HEK293 (cell line): ENCODE measurements around the gene CXCL12.

ENCODE experiments used
- CTCF ChIA-PET: fragments of 350-600 bp; formaldehyde crosslinking; extraction: SDS; loops from one replicate; lab custom pipeline; 2021; ENCODE audit warnings: antibody characterized with exemption; lab: Yijun Ruan, JAX
- POLR2A ChIA-PET: fragments of 300-600 bp; formaldehyde crosslinking; extraction: SDS; loops from one replicate; lab custom pipeline; 2020; ENCODE audit warnings: antibody characterized with exemption, inconsistent platforms; lab: Yijun Ruan, JAX
- H3K27ac ChIP-seq: fragments of 200-500 bp; sonication (Bioruptor generic); 2 replicates; pipeline ENCODE4 v1.5.1; 2014; ENCODE audit warnings: low read depth, low read length, control low read depth, inconsistent platforms; ENCODE audit errors: extremely low read depth
- H3K36me3 ChIP-seq, 2 experiments: fragments of 200-500 bp in 1 of 2; sonication (Bioruptor generic) in 1 of 2; 1 replicate in 1 of 2; 2 replicates in 1 of 2; pipeline ENCODE4 v1.5.1; 2014 to 2017; ENCODE audit warnings: inconsistent platforms in 2 of 2, low read length in 2 of 2; ENCODE audit not compliant: control insufficient read depth in 2 of 2, insufficient read depth in 1 of 2
- H3K4me1 ChIP-seq: fragments of 200-500 bp; sonication (Bioruptor generic); 2 replicates; pipeline ENCODE4 v1.5.1; 2014; ENCODE audit warnings: mild to moderate bottlenecking, low read length, inconsistent platforms; ENCODE audit not compliant: control insufficient read depth, insufficient read depth
- H3K4me3 ChIP-seq: 2 replicates; pipeline ENCODE4 v1.5.1; 2011; ENCODE audit warnings: low read depth, mild to moderate bottlenecking, control low read depth, low read length, moderate library complexity
- H3K9me3 ChIP-seq: fragments of 200-500 bp; sonication (Bioruptor generic); 2 replicates; pipeline ENCODE4 v1.5.1; 2014; ENCODE audit warnings: low read depth, low read length, inconsistent platforms; ENCODE audit not compliant: control insufficient read depth, insufficient read depth
- ATF2 ChIP-seq: fragments of 450-650 bp; formaldehyde crosslinking; IDR thresholded peaks from 2 replicates; pipeline ENCODE4 v1.5.1; 2016; ENCODE audit warnings: missing biosample characterization, missing genetic modification characterization, low read depth
- BCL11A ChIP-seq: fragments of 450-650 bp; formaldehyde crosslinking; IDR thresholded peaks from 2 replicates; pipeline ENCODE4 v1.5.1; 2016; ENCODE audit warnings: low read depth, missing biosample characterization, missing genetic modification characterization
- KLF10 ChIP-seq: fragments of 450-650 bp; IDR thresholded peaks from 2 replicates; pipeline ENCODE4 v1.5.1; 2018; ENCODE audit warnings: missing biosample characterization, mild to moderate bottlenecking, missing genetic modification characterization
- KLF7 ChIP-seq: fragments of 450-650 bp; formaldehyde crosslinking; IDR thresholded peaks from 2 replicates; pipeline ENCODE4 v1.5.1; 2016; ENCODE audit warnings: missing biosample characterization, missing genetic modification characterization, borderline replicate concordance
- SP3 ChIP-seq: fragments of 450-650 bp; formaldehyde crosslinking; IDR thresholded peaks from 2 replicates; pipeline ENCODE4 v1.5.1; 2016; ENCODE audit warnings: missing biosample characterization, missing genetic modification characterization
- TCF7L2 ChIP-seq: IDR thresholded peaks from 2 replicates; pipeline ENCODE4 v1.6.1; 2011; ENCODE audit warnings: low read depth, mild to moderate bottlenecking, inconsistent platforms, low read length, moderate library complexity, borderline replicate concordance
- TSHZ1 ChIP-seq: fragments of 450-650 bp; formaldehyde crosslinking; IDR thresholded peaks from 2 replicates; pipeline ENCODE4 v1.5.1; 2016; ENCODE audit warnings: missing biosample characterization, missing genetic modification characterization, borderline replicate concordance
- ZEB2 ChIP-seq: fragments of 450-650 bp; formaldehyde crosslinking; IDR thresholded peaks from 2 replicates; pipeline ENCODE4 v1.5.1; 2016; ENCODE audit warnings: missing biosample characterization, missing genetic modification characterization
- ZNF138 ChIP-seq: fragments of 450-650 bp; formaldehyde crosslinking; IDR thresholded peaks from 2 replicates; pipeline ENCODE4 v1.5.1; 2016; ENCODE audit warnings: missing biosample characterization, missing genetic modification characterization, borderline replicate concordance
- ZNF140 ChIP-seq: fragments of 450-650 bp; formaldehyde crosslinking; IDR thresholded peaks from 2 replicates; pipeline ENCODE4 v1.5.1; 2016; ENCODE audit warnings: missing biosample characterization, missing genetic modification characterization
- ZNF175 ChIP-seq: fragments of 450-650 bp; formaldehyde crosslinking; IDR thresholded peaks from 2 replicates; pipeline ENCODE4 v1.5.1; 2016; ENCODE audit warnings: missing biosample characterization, missing genetic modification characterization
- ZNF292 ChIP-seq: fragments of 450-650 bp; formaldehyde crosslinking; IDR thresholded peaks from 2 replicates; pipeline ENCODE4 v1.5.1; 2016; ENCODE audit warnings: low read depth, missing biosample characterization, missing genetic modification characterization, borderline replicate concordance
- ZNF555 ChIP-seq: fragments of 450-650 bp; formaldehyde crosslinking; conservative IDR thresholded peaks from 2 replicates; pipeline ENCODE4 v1.5.1; 2017; ENCODE audit warnings: missing biosample characterization, mild to moderate bottlenecking, missing genetic modification characterization, inconsistent platforms
- ZNF623 ChIP-seq: fragments of 450-650 bp; formaldehyde crosslinking; IDR thresholded peaks from 2 replicates; pipeline ENCODE4 v1.5.1; 2016; ENCODE audit warnings: missing biosample characterization, missing genetic modification characterization
- ZNF629 ChIP-seq: fragments of 450-650 bp; formaldehyde crosslinking; IDR thresholded peaks from 2 replicates; pipeline ENCODE4 v1.5.1; 2017; ENCODE audit warnings: missing biosample characterization, missing genetic modification characterization
- ZNF670 ChIP-seq: fragments of 450-650 bp; formaldehyde crosslinking; IDR thresholded peaks from 2 replicates; pipeline ENCODE4 v1.5.1; 2016; ENCODE audit warnings: missing biosample characterization, missing genetic modification characterization, low read depth
- ZNF76 ChIP-seq: fragments of 450-650 bp; formaldehyde crosslinking; IDR thresholded peaks from 2 replicates; pipeline ENCODE4; 2016; ENCODE audit warnings: low read depth, missing biosample characterization, missing genetic modification characterization, borderline replicate concordance
- TF ChIP-seq, protein P1 (sequence below): fragments of 450-650 bp; formaldehyde crosslinking; IDR thresholded peaks from 2 replicates; pipeline ENCODE4 v1.5.1; 2016; ENCODE audit warnings: missing biosample characterization, missing genetic modification characterization
- TF ChIP-seq, protein P2 (sequence below): fragments of 450-650 bp; formaldehyde crosslinking; IDR thresholded peaks from 2 replicates; pipeline ENCODE4 v1.5.1; 2016; ENCODE audit warnings: missing biosample characterization, missing genetic modification characterization
- TF ChIP-seq, protein P3 (sequence below): fragments of 450-650 bp; formaldehyde crosslinking; IDR thresholded peaks from 2 replicates; pipeline ENCODE4 v1.5.1; 2017; ENCODE audit warnings: missing biosample characterization, missing genetic modification characterization
- TF ChIP-seq, protein P4 (sequence below): fragments of 450-650 bp; formaldehyde crosslinking; IDR thresholded peaks from 2 replicates; pipeline ENCODE4 v1.5.1; 2016; ENCODE audit warnings: missing biosample characterization, missing genetic modification characterization

CXCL12 gene

GRCh38 chr10:44424957-44425356 is 40.1 kb upstream of the CXCL12 start (continued):
- TF ChIP-seq BCL11A (tag by site-specific recombination) (no peak), ATF2 (no peak), ZNF292 (tag by site-specific recombination) (no peak), ZNF175 (tag by site-specific recombination) (no peak), KLF7 (no peak), ZNF670 (tag by site-specific recombination) (no peak), ZNF76 (no peak), ZNF555 (tag by site-specific recombination) (no peak)

DNA sequence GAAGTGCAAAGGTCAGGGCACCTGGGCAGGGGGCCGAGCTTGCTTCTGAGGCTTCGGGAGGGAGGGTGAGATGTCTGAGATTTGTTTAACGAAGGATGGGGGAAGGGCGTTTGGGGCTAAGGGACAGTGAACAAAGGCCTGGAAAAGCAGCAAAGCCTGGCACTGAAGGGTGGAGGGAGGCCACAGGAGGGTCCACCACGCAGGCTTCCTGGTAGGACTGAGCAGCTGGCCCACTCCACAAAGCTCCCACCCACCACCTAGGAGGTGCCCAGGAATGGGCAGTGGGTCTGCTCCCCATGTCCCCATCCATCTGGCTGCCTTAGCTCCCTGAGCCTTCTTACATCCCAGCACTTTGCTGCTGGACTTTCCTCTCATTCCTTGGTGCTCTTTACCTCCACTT is 39.4 kb upstream of the CXCL12 start:
- CTCF ChIA-PET = interaction anchor here (0.6 kb wide), 1 partner anchor 628 kb away, joined by 4 read pairs; no protein-coding TSS in a partner anchor
- H3K27ac ChIP-seq = no peak overlapping the region
- POLR2A ChIA-PET = no interaction called here
- TF ChIP-seq SP3 (no peak), ZNF623 (tag by site-specific recombination) (no peak), KLF10 (tag by site-specific recombination) (no peak), ZEB2 (tag by site-specific recombination) (no peak), ZNF138 (tag by site-specific recombination) (no peak), TSHZ1 (tag by site-specific recombination) (no peak), ZNF140 (tag by site-specific recombination) (no peak), ZNF629 (tag by site-specific recombination) (no peak), TCF7L2 (no peak)
- TF ChIP-seq, protein P1, sequence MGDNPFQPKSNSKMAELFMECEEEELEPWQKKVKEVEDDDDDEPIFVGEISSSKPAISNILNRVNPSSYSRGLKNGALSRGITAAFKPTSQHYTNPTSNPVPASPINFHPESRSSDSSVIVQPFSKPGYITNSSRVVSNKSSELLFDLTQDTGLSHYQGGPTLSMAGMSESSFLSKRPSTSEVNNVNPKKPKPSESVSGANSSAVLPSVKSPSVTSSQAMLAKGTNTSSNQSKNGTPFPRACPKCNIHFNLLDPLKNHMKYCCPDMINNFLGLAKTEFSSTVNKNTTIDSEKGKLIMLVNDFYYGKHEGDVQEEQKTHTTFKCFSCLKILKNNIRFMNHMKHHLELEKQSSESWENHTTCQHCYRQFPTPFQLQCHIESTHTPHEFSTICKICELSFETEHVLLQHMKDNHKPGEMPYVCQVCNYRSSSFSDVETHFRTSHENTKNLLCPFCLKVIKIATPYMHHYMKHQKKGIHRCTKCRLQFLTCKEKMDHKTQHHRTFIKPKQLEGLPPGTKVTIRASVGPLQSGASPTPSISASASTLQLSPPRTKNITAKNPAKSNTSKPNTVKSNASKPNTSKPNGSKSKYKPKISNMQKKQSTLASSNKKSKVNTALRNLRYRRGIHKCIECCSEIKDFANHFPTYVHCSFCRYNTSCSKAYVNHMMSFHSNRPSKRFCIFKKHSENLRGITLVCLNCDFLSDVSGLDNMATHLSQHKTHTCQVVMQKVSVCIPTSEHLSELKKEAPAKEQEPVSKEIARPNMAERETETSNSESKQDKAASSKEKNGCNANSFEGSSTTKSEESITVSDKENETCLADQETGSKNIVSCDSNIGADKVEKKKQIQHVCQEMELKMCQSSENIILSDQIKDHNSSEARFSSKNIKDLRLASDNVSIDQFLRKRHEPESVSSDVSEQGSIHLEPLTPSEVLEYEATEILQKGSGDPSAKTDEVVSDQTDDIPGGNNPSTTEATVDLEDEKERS (tag by site-specific recombination) = no peak
- TF ChIP-seq, protein P2, sequence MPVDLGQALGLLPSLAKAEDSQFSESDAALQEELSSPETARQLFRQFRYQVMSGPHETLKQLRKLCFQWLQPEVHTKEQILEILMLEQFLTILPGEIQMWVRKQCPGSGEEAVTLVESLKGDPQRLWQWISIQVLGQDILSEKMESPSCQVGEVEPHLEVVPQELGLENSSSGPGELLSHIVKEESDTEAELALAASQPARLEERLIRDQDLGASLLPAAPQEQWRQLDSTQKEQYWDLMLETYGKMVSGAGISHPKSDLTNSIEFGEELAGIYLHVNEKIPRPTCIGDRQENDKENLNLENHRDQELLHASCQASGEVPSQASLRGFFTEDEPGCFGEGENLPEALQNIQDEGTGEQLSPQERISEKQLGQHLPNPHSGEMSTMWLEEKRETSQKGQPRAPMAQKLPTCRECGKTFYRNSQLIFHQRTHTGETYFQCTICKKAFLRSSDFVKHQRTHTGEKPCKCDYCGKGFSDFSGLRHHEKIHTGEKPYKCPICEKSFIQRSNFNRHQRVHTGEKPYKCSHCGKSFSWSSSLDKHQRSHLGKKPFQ (tag by site-specific recombination) = no peak
- TF ChIP-seq, protein P3, sequence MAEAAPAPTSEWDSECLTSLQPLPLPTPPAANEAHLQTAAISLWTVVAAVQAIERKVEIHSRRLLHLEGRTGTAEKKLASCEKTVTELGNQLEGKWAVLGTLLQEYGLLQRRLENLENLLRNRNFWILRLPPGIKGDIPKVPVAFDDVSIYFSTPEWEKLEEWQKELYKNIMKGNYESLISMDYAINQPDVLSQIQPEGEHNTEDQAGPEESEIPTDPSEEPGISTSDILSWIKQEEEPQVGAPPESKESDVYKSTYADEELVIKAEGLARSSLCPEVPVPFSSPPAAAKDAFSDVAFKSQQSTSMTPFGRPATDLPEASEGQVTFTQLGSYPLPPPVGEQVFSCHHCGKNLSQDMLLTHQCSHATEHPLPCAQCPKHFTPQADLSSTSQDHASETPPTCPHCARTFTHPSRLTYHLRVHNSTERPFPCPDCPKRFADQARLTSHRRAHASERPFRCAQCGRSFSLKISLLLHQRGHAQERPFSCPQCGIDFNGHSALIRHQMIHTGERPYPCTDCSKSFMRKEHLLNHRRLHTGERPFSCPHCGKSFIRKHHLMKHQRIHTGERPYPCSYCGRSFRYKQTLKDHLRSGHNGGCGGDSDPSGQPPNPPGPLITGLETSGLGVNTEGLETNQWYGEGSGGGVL (tag by site-specific recombination) = no peak
- TF ChIP-seq, protein P4, sequence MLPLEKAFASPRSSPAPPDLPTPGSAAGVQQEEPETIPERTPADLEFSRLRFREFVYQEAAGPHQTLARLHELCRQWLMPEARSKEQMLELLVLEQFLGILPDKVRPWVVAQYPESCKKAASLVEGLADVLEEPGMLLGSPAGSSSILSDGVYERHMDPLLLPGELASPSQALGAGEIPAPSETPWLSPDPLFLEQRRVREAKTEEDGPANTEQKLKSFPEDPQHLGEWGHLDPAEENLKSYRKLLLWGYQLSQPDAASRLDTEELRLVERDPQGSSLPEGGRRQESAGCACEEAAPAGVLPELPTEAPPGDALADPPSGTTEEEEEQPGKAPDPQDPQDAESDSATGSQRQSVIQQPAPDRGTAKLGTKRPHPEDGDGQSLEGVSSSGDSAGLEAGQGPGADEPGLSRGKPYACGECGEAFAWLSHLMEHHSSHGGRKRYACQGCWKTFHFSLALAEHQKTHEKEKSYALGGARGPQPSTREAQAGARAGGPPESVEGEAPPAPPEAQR (tag by site-specific recombination) = no peak
- no peaks in the 10 kb centered on the region for H3K9me3 ChIP-seq
- H3K4me3 ChIP-seq = no peak overlapping the region
- no peaks in the 10 kb centered on the region for H3K4me1 ChIP-seq
- H3K36me3 ChIP-seq = no peaks in the 10 kb centered on the region
